ENCODE data around the gene STX18. TPM values are rescaled to one million over a fixed set of nuclear protein-coding genes. Genes with fewer than 3 reads are reported as not detected.

The STX18 gene
- total and polyA plus RNA-seq, 2 of the 13 experiments (the other 11 are each of a cell fraction or from before 2014, with no cell fraction given): 23.9 to 37.1 TPM

DNA sequence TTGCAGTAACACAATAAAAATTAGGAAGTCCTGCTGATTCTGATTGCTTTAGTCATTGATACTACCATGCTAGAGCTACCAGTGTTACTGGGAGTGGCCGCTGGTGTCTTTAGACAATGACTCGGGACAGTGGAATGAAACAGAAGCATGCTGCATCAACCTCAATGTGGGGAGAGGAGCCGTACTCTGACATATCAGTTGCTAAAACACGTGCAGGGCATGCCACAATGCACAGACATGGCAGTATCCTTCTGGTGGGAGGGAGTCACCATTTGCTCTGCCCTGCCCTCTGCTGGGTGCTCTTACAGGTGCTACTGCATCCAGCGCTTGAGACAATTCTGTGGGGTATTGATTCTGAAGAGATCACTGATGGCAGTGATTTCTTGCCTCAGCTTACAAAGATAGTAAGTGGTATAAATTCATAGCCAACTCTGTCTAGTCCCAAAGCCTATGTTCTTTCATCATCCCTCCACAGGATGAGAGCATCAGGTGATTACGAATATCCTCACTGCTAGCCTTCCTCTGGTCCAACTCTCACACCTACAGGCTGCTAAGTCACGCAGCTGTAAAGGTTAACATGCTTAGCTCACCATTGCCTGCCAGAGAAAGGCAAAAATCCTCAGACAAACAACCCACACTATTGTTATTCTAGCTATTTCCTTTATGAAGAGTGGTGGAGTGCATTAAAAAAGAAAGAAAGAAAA, 111.2 kb downstream of the STX18 start:
- ATAC-seq (peak; percentile 96), DNase-seq (ENCODE audit: low spot score) (peak; percentile 59), FAIRE-seq (peak; percentile 79)
- Histone ChIP-seq H4K20me1 (ENCODE audit: insufficient read depth, low read length) (no peaks in the 10 kb centered on the region), H3K27ac (ENCODE audit: extremely low read length, insufficient read depth, low read length) (no peak overlapping the region), H3K4me3 (replicated peaks in 1 of 3; ENCODE audit: insufficient read depth in 1 of 3, low read depth in 2 of 3, low read length in 3 of 3) (no peak overlapping the region), H3K9ac (ENCODE audit: insufficient read depth, low read depth, low read length) (no peak overlapping the region), H3K4me1 (ENCODE audit: insufficient read depth, low read length) (no peaks in the 10 kb centered on the region), H2AFZ (ENCODE audit: low read length) (no peak overlapping the region), H3K9me3 (ENCODE audit: low read length) (no peaks in the 10 kb centered on the region), H3K27me3 (ENCODE audit: control insufficient read depth in 1 of 2, insufficient read depth in 2 of 2, low read length in 2 of 2) (no peaks in the 10 kb centered on the region), H3K36me3 (replicated peaks in 1 of 2; ENCODE audit: control insufficient read depth in 1 of 2, insufficient read depth in 2 of 2, low read length in 2 of 2) (peaks cover 9 to 51% of the 10 kb centered on the region in 2 experiments), H3K4me2 (ENCODE audit: low read depth, low read length) (no peak overlapping the region), H3K79me2 (ENCODE audit: insufficient read depth, low read length) (no peaks in the 10 kb centered on the region)
- ChIA-PET POLR2A (no interaction called here), CTCF (ENCODE audit: low intra/inter-chr PET ratio, low total read pairs) (interaction anchor here (1.9 to 2.0 kb wide), 2 partner anchors 170 to 178 kb away, joined by 5 to 8 read pairs; no protein-coding TSS in a partner anchor)
- WGBS (ENCODE audit: low lambda C conversion rate): 74% methylated on average over 7 of the region's 7 CpGs
- in situ Hi-C loops (cut with HindIII; ENCODE audit: extremely low pct_ligation_motif_present, low pct_unique_long_range_greater_than_20kb) (no loop called here), intact Hi-C loops (cut with micrococcal nuclease; ENCODE audit: unreplicated experiment) (loop anchor here (2.0 kb wide), 1 partner anchor 170 kb away; no protein-coding TSS in a partner anchor)
- BruUV-seq (replicated peaks): no TSS peak
- no peak for TF ChIP-seq MEIS1 (CRISPR knock-in tag; IDR thresholded peaks at IDR 0.05; ENCODE audit: borderline replicate concordance)
- TF ChIP-seq ZNF839 (CRISPR knock-in tag; IDR thresholded peaks at IDR 0.05; ENCODE audit: borderline replicate concordance): no peak
- no peak for TF ChIP-seq TRIM24 (CRISPR knock-in tag; IDR thresholded peaks at IDR 0.05)
- no peak for TF ChIP-seq ZBTB20 (CRISPR knock-in tag; IDR thresholded peaks at IDR 0.05; ENCODE audit: borderline replicate concordance, low read depth)
- 0 out of 2 replicates have a peak, but pooled peaks have one; percentile 19 for TF ChIP-seq BORCS8-MEF2B (CRISPR knock-in tag; IDR thresholded peaks at IDR 0.05)
- no peak for TF ChIP-seq ZNF761 (CRISPR knock-in tag; conservative IDR thresholded peaks at IDR 0.05)
- no peak for TF ChIP-seq PCBP2 (optimal IDR thresholded peaks at IDR 0.05; ENCODE audit: low read depth, low read length, poor library complexity, severe bottlenecking)
- TF ChIP-seq HIC2 (CRISPR knock-in tag; IDR thresholded peaks at IDR 0.05; ENCODE audit: low read depth): no peak
- TF ChIP-seq, protein P1, sequence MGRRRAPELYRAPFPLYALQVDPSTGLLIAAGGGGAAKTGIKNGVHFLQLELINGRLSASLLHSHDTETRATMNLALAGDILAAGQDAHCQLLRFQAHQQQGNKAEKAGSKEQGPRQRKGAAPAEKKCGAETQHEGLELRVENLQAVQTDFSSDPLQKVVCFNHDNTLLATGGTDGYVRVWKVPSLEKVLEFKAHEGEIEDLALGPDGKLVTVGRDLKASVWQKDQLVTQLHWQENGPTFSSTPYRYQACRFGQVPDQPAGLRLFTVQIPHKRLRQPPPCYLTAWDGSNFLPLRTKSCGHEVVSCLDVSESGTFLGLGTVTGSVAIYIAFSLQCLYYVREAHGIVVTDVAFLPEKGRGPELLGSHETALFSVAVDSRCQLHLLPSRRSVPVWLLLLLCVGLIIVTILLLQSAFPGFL (CRISPR knock-in tag; IDR thresholded peaks at IDR 0.05): no peak
- no peak for TF ChIP-seq SYNCRIP (IDR thresholded peaks at IDR 0.05; ENCODE audit: insufficient read depth, low read depth, low read length)
- no peak for TF ChIP-seq ZNF205 (CRISPR knock-in tag; IDR thresholded peaks at IDR 0.05)
- 0 out of 2 replicates have a peak, but pooled peaks have one; percentile 28 for TF ChIP-seq RAD21 (CRISPR knock-in tag; IDR thresholded peaks at IDR 0.05)
- TF ChIP-seq ZNF773 (CRISPR knock-in tag; IDR thresholded peaks at IDR 0.05; ENCODE audit: borderline replicate concordance): no peak
- no peak for TF ChIP-seq ZSCAN21 (CRISPR knock-in tag; IDR thresholded peaks at IDR 0.05; ENCODE audit: borderline replicate concordance)
- no peak for TF ChIP-seq HMG20A (CRISPR knock-in tag; IDR thresholded peaks at IDR 0.05; ENCODE audit: borderline replicate concordance)
- TF ChIP-seq RBM22 (optimal IDR thresholded peaks at IDR 0.05; ENCODE audit: low read length): no peak
- TF ChIP-seq POLR2AphosphoS2 (IDR thresholded peaks at IDR 0.05; ENCODE audit: low read depth, low read length): no peak
- TF ChIP-seq THAP7 (CRISPR knock-in tag; IDR thresholded peaks at IDR 0.05): no peak

Data from HepG2 (cell line).